ENCODE results near the gene SYK.

GRCh38 chr9:90907790-90908189 lies 106.2 kb downstream of the SYK start:
- no peak for TF ChIP-seq CTCF (conservative IDR thresholded peaks at IDR 0.05 in 1 of 2, IDR thresholded peaks at IDR 0.05 in 1 of 2; ENCODE audit: low read depth in 1 of 2, low read length in 2 of 2)
- no peak for TF ChIP-seq EZH2 (IDR thresholded peaks at IDR 0.05; ENCODE audit: low read length, missing control alignments)
